Fibroblast of lung (primary cell): Measurements from ENCODE around the gene NECAB3. TPM values are rescaled to one million over a fixed set of nuclear protein-coding genes. Genes with fewer than 3 reads are reported as not detected.

ENCODE experiments used
- DNase-seq, 2 donors: peaks; one replicate each; pipeline versions ENCODE4 v3.0.0 to v3.0.0-alpha.2; 2010; ENCODE audit warnings: low read depth in 2 of 2
- H2AFZ ChIP-seq: 2 replicates; pipeline ENCODE4 v1.5.1; 2012; ENCODE audit warnings: low read length, control low read depth, inconsistent platforms
- H3K27ac ChIP-seq: 2 replicates; pipeline ENCODE4 v1.5.1; 2011; ENCODE audit warnings: low read length, control low read depth; ENCODE audit not compliant: insufficient read depth
- H3K27me3 ChIP-seq: 2 replicates; pipeline ENCODE4 v1.5.1; 2011; ENCODE audit warnings: mild to moderate bottlenecking, low read length; ENCODE audit not compliant: control insufficient read depth, insufficient read depth
- H3K36me3 ChIP-seq: 2 replicates; pipeline ENCODE4 v1.5.1; 2011; ENCODE audit warnings: low read length; ENCODE audit not compliant: control insufficient read depth, insufficient read depth
- H3K4me1 ChIP-seq: 2 replicates; pipeline ENCODE4 v1.5.1; 2011; ENCODE audit warnings: low read length; ENCODE audit not compliant: control insufficient read depth, insufficient read depth; ENCODE audit errors: extremely low read depth
- H3K4me2 ChIP-seq: 2 replicates; pipeline ENCODE4 v1.5.1; 2011; ENCODE audit warnings: low read length, control low read depth; ENCODE audit not compliant: insufficient read depth; ENCODE audit errors: extremely low read depth
- H3K4me3 ChIP-seq, 4 experiments: fragments of 200-600 bp in 1 of 4; sonication (generic) in 1 of 4; replicated peaks in 1 of 4; 2 replicates each; pipeline ENCODE4 v1.5.1; 2011 to 2016; ENCODE audit warnings: low read length in 4 of 4, low read depth in 3 of 4, mild to moderate bottlenecking in 3 of 4, control low read depth in 2 of 4, inconsistent platforms in 1 of 4, mixed read lengths in 1 of 4; ENCODE audit not compliant: insufficient read depth in 1 of 4; ENCODE audit errors: control extremely low read depth in 1 of 4
- H3K79me2 ChIP-seq: 2 replicates; pipeline ENCODE4 v1.5.1; 2012; ENCODE audit warnings: mild to moderate bottlenecking, low read length, inconsistent platforms; ENCODE audit not compliant: control insufficient read depth, insufficient read depth
- H3K9ac ChIP-seq: 2 replicates; pipeline ENCODE4 v1.5.1; 2011; ENCODE audit warnings: mild to moderate bottlenecking, low read length, control low read depth; ENCODE audit not compliant: insufficient read depth
- H3K9me3 ChIP-seq: 2 replicates; pipeline ENCODE4 v1.5.1; 2012; ENCODE audit warnings: low read depth, low read length; ENCODE audit not compliant: control insufficient read depth, insufficient read depth
- H4K20me1 ChIP-seq: 2 replicates; pipeline ENCODE4 v1.5.1; 2011; ENCODE audit warnings: low read length; ENCODE audit not compliant: control insufficient read depth, insufficient read depth; ENCODE audit errors: extremely low read depth
- EZH2 ChIP-seq: IDR thresholded peaks from 2 replicates; pipeline ENCODE4 v1.5.1; 2012; ENCODE audit warnings: low read length, control low read depth, mild to moderate bottlenecking; ENCODE audit errors: missing control alignments
- polyA plus RNA-seq, 2 donors: library from polyadenylated mRNA; depleted of rRNA in 1 of 2; stranded (reverse) in 1 of 2; unstranded in 1 of 2; fragments of >200 nt; gene quantifications; 2 replicates each; pipeline ENCODE4 v1.2.1, GENCODE V29; 2011 to 2012; ENCODE audit warnings: missing spikeins in 1 of 2
- total RNA-seq: library from RNA; depleted of rRNA; stranded (reverse); fragments of >200 nt; gene quantifications from 2 replicates; pipeline ENCODE4 v1.2.1, GENCODE V29; 2014
- TF ChIP-seq, protein P1 (sequence below), 2 donors: IDR thresholded peaks in 1 of 2; conservative IDR thresholded peaks in 1 of 2; 1 replicate in 1 of 2; 2 replicates in 1 of 2; pipeline ENCODE4 v1.5.1; 2011 to 2012; ENCODE audit warnings: low read length in 2 of 2, control low read depth in 1 of 2, inconsistent platforms in 1 of 2, low read depth in 1 of 2, mild to moderate bottlenecking in 1 of 2

NECAB3 gene
- total and polyA plus RNA-seq, 2 donors (not counting 1 experiment from before 2014, with no cell fraction given): 5.1 to 20.5 TPM

DNA sequence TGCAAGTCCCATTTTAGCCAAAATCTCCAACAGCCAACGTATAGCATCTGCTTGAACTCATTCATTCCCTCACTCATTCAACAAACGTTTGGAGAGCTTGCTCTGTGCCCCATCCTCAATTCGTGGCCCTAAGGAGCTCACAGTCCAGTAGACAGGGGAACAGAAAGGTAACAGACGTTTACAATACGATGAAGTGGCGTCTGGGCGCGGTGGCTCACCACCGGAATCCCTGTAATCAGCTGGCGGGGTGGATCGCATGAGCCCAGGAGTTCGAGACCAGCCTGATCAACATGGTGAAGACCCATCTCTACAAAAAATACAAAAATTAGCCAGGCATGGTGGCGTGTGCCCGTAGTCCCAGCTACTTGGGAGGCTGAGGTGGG, 12.7 kb upstream of the NECAB3 start:
- TF ChIP-seq EZH2: no peak
- TF ChIP-seq, protein P1, sequence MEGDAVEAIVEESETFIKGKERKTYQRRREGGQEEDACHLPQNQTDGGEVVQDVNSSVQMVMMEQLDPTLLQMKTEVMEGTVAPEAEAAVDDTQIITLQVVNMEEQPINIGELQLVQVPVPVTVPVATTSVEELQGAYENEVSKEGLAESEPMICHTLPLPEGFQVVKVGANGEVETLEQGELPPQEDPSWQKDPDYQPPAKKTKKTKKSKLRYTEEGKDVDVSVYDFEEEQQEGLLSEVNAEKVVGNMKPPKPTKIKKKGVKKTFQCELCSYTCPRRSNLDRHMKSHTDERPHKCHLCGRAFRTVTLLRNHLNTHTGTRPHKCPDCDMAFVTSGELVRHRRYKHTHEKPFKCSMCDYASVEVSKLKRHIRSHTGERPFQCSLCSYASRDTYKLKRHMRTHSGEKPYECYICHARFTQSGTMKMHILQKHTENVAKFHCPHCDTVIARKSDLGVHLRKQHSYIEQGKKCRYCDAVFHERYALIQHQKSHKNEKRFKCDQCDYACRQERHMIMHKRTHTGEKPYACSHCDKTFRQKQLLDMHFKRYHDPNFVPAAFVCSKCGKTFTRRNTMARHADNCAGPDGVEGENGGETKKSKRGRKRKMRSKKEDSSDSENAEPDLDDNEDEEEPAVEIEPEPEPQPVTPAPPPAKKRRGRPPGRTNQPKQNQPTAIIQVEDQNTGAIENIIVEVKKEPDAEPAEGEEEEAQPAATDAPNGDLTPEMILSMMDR (conservative IDR thresholded peaks at IDR 0.05 in 1 of 2, IDR thresholded peaks at IDR 0.05 in 1 of 2; ENCODE audit: low read depth in 1 of 2, low read length in 2 of 2): no peak
- Histone ChIP-seq H3K36me3 (no peaks in the 10 kb centered on the region), H3K27ac (no peak overlapping the region), H3K9me3 (no peaks in the 10 kb centered on the region), H2AFZ (peak overlapping the region; percentile 90), H3K4me1 (peaks cover 8% of the 10 kb centered on the region), H3K9ac (no peak overlapping the region), H3K27me3 (no peaks in the 10 kb centered on the region), H3K79me2 (peaks cover 14% of the 10 kb centered on the region), H3K4me3 (peak overlapping the region in 2 of 4 experiments; percentile 9 to 54), H3K4me2 (peak overlapping the region; percentile 82), H4K20me1 (no peaks in the 10 kb centered on the region)
- no peak for DNase-seq

DNA sequence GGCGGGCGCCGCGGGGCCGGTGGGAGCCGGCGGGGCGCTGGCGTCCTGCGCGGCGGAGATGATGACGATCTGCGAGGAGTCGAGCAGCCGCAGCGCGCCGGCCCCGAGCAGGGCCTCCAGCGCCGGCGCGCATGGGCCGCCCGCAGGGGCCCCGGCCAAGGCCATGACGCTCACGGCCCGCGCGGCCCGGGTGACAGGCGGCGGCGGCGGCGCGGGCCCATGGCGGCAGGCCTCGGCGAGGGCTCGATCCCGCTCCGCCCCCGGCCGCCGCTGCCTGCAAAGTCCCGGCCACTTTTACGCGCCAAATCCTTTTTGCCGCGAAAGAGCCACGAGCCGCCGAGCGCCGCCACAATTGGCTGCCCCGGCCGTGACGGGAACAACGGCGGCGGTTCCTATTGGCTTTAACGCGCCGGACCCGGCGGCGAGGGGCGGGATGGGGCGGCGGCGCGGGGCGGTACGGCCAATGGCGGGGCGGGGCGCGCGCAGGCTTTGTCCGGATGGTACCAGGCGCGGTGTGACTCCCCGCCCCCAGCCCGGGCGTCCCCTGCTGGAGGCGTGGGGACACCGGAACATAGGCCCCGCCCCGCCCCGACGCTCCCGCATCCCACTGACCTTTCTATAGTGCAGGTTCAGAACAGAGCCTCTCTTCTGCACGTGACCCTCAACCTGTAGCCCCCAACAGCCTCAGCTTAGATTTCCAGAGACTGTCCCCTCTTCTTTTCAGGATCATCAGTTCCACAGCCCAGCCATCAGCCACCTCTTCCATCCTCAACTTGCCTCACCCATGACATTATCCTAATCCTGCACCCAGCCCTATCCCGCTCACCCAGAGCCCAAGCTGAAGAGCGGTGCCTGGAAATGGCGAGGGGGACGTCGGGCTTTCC, 12.1 kb upstream of the NECAB3 start, which contains the start of gene E2F1:
Gene E2F1, minus strand, starts transcription at position 286 of the 884 bp plus-strand sequence. Its CDS starts 121 bp downstream, at position 165.
- no peaks in the 10 kb centered on the region for H3K9me3 ChIP-seq
- H3K36me3 ChIP-seq: no peaks in the 10 kb centered on the region
- peak within 1 kb of the TSS; percentile 97 for H3K4me2 ChIP-seq
- peak within 1 kb of the TSS; percentile 53 for H3K9ac ChIP-seq
- peak within 1 kb of the TSS; percentile 61 for H3K27ac ChIP-seq
- no peaks in the 10 kb centered on the region for H4K20me1 ChIP-seq
- H3K4me1 ChIP-seq: peaks cover 8% of the 10 kb centered on the region
- peak; percentile 82 to 89 for DNase-seq
- peak within 1 kb of the TSS; percentile 90 for H2AFZ ChIP-seq
- no peak for TF ChIP-seq EZH2
- TF ChIP-seq, protein P1 (conservative IDR thresholded peaks at IDR 0.05 in 1 of 2, IDR thresholded peaks at IDR 0.05 in 1 of 2; ENCODE audit: low read depth in 1 of 2, low read length in 2 of 2): peak; percentile 18 to 21
- no peaks in the 10 kb centered on the region for H3K27me3 ChIP-seq
- H3K4me3 ChIP-seq: peak within 1 kb of the TSS; percentile 54 to 67 (median 60)
- H3K79me2 ChIP-seq: peaks cover 14% of the 10 kb centered on the region

DNA sequence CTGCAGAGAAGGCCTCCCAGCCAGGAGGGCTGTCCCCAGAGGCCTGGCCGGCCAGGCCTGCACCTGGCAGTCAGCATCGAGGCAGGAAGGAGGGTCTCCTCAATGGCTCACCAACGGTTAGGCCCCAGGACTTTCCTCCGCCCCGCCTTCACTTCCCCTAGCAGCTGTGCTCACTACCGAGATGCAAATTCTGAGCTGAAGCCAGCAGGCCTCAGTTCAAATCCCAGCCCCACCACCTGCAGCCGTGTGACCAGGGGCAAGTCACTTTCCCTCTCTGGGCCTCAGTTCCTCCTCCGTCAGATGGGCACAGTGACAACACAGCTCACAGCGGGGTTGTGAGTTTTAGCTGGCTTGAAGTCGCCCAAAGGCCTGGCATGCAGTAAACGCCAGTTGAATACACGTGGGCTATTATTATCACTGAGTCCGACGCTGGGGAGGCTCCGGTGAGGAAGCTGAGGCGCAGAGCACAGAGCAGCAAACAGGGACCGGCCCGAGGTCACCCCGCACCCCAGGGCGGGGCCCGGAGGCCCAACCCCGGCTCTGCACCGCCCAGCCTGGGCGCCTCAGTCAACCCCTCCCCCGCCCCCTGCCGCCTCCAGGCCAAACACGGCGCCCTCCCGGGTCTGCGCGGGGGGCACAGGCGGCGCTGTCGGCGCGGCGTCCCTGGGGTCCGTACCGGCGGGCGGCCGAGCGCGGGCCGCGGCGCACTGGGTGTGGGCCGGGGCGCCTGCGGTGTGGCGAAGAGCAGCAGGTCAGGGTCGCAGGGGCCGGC, 11.3 kb upstream of the NECAB3 start:
- no peaks in the 10 kb centered on the region for H4K20me1 ChIP-seq
- H3K27ac ChIP-seq: peak overlapping the region; percentile 61
- H3K9me3 ChIP-seq: no peaks in the 10 kb centered on the region
- peak overlapping the region; percentile 65 for H2AFZ ChIP-seq
- H3K36me3 ChIP-seq: no peaks in the 10 kb centered on the region
- H3K9ac ChIP-seq: peak overlapping the region; percentile 53
- H3K4me1 ChIP-seq: peaks cover 8% of the 10 kb centered on the region
- no peak for DNase-seq
- peaks cover 14% of the 10 kb centered on the region for H3K79me2 ChIP-seq
- no peak for TF ChIP-seq EZH2
- H3K4me3 ChIP-seq: peak overlapping the region; percentile 44 to 67 (median 56)
- no peaks in the 10 kb centered on the region for H3K27me3 ChIP-seq
- peak overlapping the region; percentile 97 for H3K4me2 ChIP-seq
